Lower lobe of right lung (tissue), 2 donors: ENCODE data around the gene POP7. TPM values are rescaled to one million over a fixed set of nuclear protein-coding genes. Genes with fewer than 3 reads are reported as not detected.

Source experiments
- ATAC-seq, 2 donors: fragments of 200-7000 bp; cut with Tn5 transposase; one replicate each; pipeline ENCODE4 v1.9.1; 2020 to 2022; ENCODE audit warnings: mild to moderate bottlenecking in 2 of 2, moderate library complexity in 2 of 2
- DNase-seq: peaks from one replicate; pipeline ENCODE4 v3.0.0-alpha.2; 2020
- H3K27ac ChIP-seq: fragments of 200-600 bp; one replicate; pipeline ENCODE4 v1.8.0; 2022
- H3K27me3 ChIP-seq: fragments of 200-600 bp; one replicate; pipeline ENCODE4 v1.8.0; 2022; ENCODE audit warnings: low read depth
- H3K36me3 ChIP-seq: fragments of 200-600 bp; one replicate; pipeline ENCODE4 v1.8.0; 2022; ENCODE audit warnings: mild to moderate bottlenecking
- H3K4me1 ChIP-seq: fragments of 200-600 bp; one replicate; pipeline ENCODE4 v1.8.0; 2022
- H3K4me3 ChIP-seq: fragments of 200-600 bp; one replicate; pipeline ENCODE4 v1.8.0; 2022; ENCODE audit warnings: mild to moderate bottlenecking
- H3K9me3 ChIP-seq: fragments of 200-600 bp; one replicate; pipeline ENCODE4 v1.8.0; 2022
- intact Hi-C: fragments of 100-400 bp; cut with DNase I; formaldehyde crosslinking; loops from one replicate; pipeline ENCODE4 v1.11.0; 2022
- total RNA-seq: library from RNA; stranded (reverse); fragmentation: NEBNext Ultra II Directional; extraction: Animal tissue kit (Norgen Biotek cat#: 25700); gene quantifications from one replicate; pipeline ENCODE4 v1.2.1, GENCODE V29; 2021
- TF ChIP-seq, protein P1 (sequence below): fragments of 200-600 bp; IDR thresholded peaks from one replicate; pipeline ENCODE4 v1.8.0; 2022; ENCODE audit warnings: antibody characterized with exemption, mild to moderate bottlenecking
- donor health status: DM: no; HTN: yes; CAD: no; lungs with severe emphysema.

POP7 gene
- total RNA-seq, 1 donor from 2014 or later = 21.5 TPM

GRCh38 chr7:100705320-100705752 is 585 bp upstream of the POP7 start:
- ATAC-seq = peak; percentile 86 to 90
- TF ChIP-seq, protein P1, sequence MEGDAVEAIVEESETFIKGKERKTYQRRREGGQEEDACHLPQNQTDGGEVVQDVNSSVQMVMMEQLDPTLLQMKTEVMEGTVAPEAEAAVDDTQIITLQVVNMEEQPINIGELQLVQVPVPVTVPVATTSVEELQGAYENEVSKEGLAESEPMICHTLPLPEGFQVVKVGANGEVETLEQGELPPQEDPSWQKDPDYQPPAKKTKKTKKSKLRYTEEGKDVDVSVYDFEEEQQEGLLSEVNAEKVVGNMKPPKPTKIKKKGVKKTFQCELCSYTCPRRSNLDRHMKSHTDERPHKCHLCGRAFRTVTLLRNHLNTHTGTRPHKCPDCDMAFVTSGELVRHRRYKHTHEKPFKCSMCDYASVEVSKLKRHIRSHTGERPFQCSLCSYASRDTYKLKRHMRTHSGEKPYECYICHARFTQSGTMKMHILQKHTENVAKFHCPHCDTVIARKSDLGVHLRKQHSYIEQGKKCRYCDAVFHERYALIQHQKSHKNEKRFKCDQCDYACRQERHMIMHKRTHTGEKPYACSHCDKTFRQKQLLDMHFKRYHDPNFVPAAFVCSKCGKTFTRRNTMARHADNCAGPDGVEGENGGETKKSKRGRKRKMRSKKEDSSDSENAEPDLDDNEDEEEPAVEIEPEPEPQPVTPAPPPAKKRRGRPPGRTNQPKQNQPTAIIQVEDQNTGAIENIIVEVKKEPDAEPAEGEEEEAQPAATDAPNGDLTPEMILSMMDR = peak; percentile 93
- DNase-seq = peak; percentile 87
- intact Hi-C loops = no loop called here
- H3K9me3 ChIP-seq = no peaks in the 10 kb centered on the region
- peak overlapping the region; percentile 90 for H3K4me3 ChIP-seq
- H3K27me3 ChIP-seq = no peaks in the 10 kb centered on the region
- H3K4me1 ChIP-seq = peaks cover 22% of the 10 kb centered on the region
- H3K27ac ChIP-seq = peak overlapping the region; percentile 96
- no peaks in the 10 kb centered on the region for H3K36me3 ChIP-seq

GRCh38 chr7:100706672-100707311 is 871 bp downstream of the POP7 start:
- DNase-seq (peak; percentile 56), ATAC-seq (no peak)
- H3K4me3 ChIP-seq = peak overlapping the region; percentile 90
- no peaks in the 10 kb centered on the region for H3K36me3 ChIP-seq
- TF ChIP-seq, protein P1 = no peak
- no peaks in the 10 kb centered on the region for H3K27me3 ChIP-seq
- peak overlapping the region; percentile 96 for H3K27ac ChIP-seq
- H3K4me1 ChIP-seq = peaks cover 22% of the 10 kb centered on the region
- intact Hi-C loops = no loop called here
- H3K9me3 ChIP-seq = no peaks in the 10 kb centered on the region

GRCh38 chr7:100708395-100708794 is 2.5 kb downstream of the POP7 start:
- H3K27ac ChIP-seq = no peak overlapping the region
- TF ChIP-seq, protein P1 = no peak
- H3K9me3 ChIP-seq = no peaks in the 10 kb centered on the region
- H3K27me3 ChIP-seq = no peaks in the 10 kb centered on the region
- DNase-seq (no peak), ATAC-seq (no peak)
- H3K4me1 ChIP-seq = peaks cover 22% of the 10 kb centered on the region
- H3K36me3 ChIP-seq = no peaks in the 10 kb centered on the region
- intact Hi-C loops = no loop called here
- no peak overlapping the region for H3K4me3 ChIP-seq

- Histone ChIP-seq H3K27ac (no peak overlapping the region), H3K36me3 (no peaks in the 10 kb centered on the region), H3K9me3 (no peaks in the 10 kb centered on the region), H3K4me1 (peaks cover 15% of the 10 kb centered on the region), H3K4me3 (no peak overlapping the region), H3K27me3 (no peaks in the 10 kb centered on the region)
- TF ChIP-seq, protein P1 = no peak
- intact Hi-C loops = no loop called here
- no peak for DNase-seq
- no peak for ATAC-seq
These were observed 4.5 kb downstream of the POP7 start for GRCh38 chr7:100710452-100710851.

- no peaks in the 10 kb centered on the region for H3K36me3 ChIP-seq
These were observed 5.4 kb downstream of the POP7 start for GRCh38 chr7:100711369-100711768.

More at GRCh38 chr7:100711369-100711768, 5.4 kb downstream of the POP7 start:
- ATAC-seq (no peak), DNase-seq (no peak)
- H3K4me3 ChIP-seq = no peak overlapping the region
- TF ChIP-seq, protein P1 = no peak
- no peaks in the 10 kb centered on the region for H3K27me3 ChIP-seq
- intact Hi-C loops = no loop called here
- H3K27ac ChIP-seq = no peak overlapping the region
- H3K9me3 ChIP-seq = no peaks in the 10 kb centered on the region
- peaks cover 14% of the 10 kb centered on the region for H3K4me1 ChIP-seq
